ENCODE data around the gene PATJ. TPM values are rescaled to one million over a fixed set of nuclear protein-coding genes. Genes with fewer than 3 reads are reported as not detected.

PATJ gene
- total and polyA plus RNA-seq, 2 donors (not counting 3 experiments of a cell fraction or from before 2014, with no cell fraction given) = 1.1 to 3.0 TPM

GRCh38 chr1:61816191-61816590 is 73.9 kb downstream of the PATJ start:
- Histone ChIP-seq H3K9me3 (replicated peaks; ENCODE audit: control insufficient read depth, insufficient read depth, low read length) (no peaks in the 10 kb centered on the region), H3K9ac (replicated peaks; ENCODE audit: extremely low read depth, insufficient read depth, low read length) (no peak overlapping the region), H3K79me2 (ENCODE audit: control insufficient read depth, insufficient read depth, low read length) (no peaks in the 10 kb centered on the region), H2AFZ (ENCODE audit: low read depth, low read length) (no peak overlapping the region), H3K27ac (ENCODE audit: insufficient read depth, low read depth, low read length) (no peak overlapping the region), H3K36me3 (ENCODE audit: control insufficient read depth in 2 of 2, extremely low read depth in 1 of 2, insufficient read depth in 2 of 2, low read length in 2 of 2) (no peaks in the 10 kb centered on the region), H3K4me3 (replicated peaks in 1 of 3; ENCODE audit: insufficient read depth in 1 of 3, low read depth in 1 of 3, low read length in 3 of 3) (no peak overlapping the region), H3K4me1 (ENCODE audit: control insufficient read depth, extremely low read depth, insufficient read depth, low read length) (no peaks in the 10 kb centered on the region), H4K20me1 (replicated peaks; ENCODE audit: control insufficient read depth, extremely low read depth, insufficient read depth, low read length) (no peaks in the 10 kb centered on the region), H3K27me3 (ENCODE audit: control insufficient read depth in 2 of 2, insufficient read depth in 2 of 2, low read length in 2 of 2) (no peaks in the 10 kb centered on the region), H3K9me1 (replicated peaks; ENCODE audit: control insufficient read depth, extremely low read depth, insufficient read depth, low read length) (no peaks in the 10 kb centered on the region), H3K4me2 (ENCODE audit: insufficient read depth, low read length) (no peak overlapping the region)
- ChIA-PET POLR2A (no interaction called here), CTCF (interaction anchor here (1.4 kb wide), 1 partner anchor 11 kb away, joined by 4 read pairs; no protein-coding TSS in a partner anchor)
- dilution Hi-C loops (cut with MboI; ENCODE audit: extremely low pct_ligation_motif_present, low sequenced_read_pairs) = no loop called here
- FAIRE-seq = no peak
- intact Hi-C loops (cut with micrococcal nuclease) = no loop called here
- TF ChIP-seq EZH2 (IDR thresholded peaks at IDR 0.05; ENCODE audit: borderline replicate concordance, low read depth, low read length, severe bottlenecking) = no peak
- no peak for TF ChIP-seq POLR2AphosphoS5 (IDR thresholded peaks at IDR 0.05; ENCODE audit: insufficient read depth, low read depth, low read length)
- TF ChIP-seq MAX (IDR thresholded peaks at IDR 0.05; ENCODE audit: insufficient read depth, insufficient read length) = no peak
- no peak for TF ChIP-seq JUN (IDR thresholded peaks at IDR 0.05; ENCODE audit: borderline replicate concordance, insufficient read depth, insufficient read length, low read depth)
- no peak for TF ChIP-seq POLR2A (IDR thresholded peaks at IDR 0.05; ENCODE audit: low read depth, low read length)
- TF ChIP-seq FOS (IDR thresholded peaks at IDR 0.05; ENCODE audit: borderline replicate concordance, insufficient read depth, low read length) = no peak
- no peak for TF ChIP-seq GATA2 (IDR thresholded peaks at IDR 0.05; ENCODE audit: insufficient read depth, insufficient read length, low read depth, low read length)
- TF ChIP-seq MYC (IDR thresholded peaks at IDR 0.05; ENCODE audit: low read depth, low read length) = no peak
- TF ChIP-seq CTCF (IDR thresholded peaks at IDR 0.05; ENCODE audit: extremely low read depth in 1 of 2, insufficient read depth in 1 of 2, low read depth in 1 of 2, low read length in 2 of 2) = no peak
- no TSS peak for BruUV-seq (replicated peaks)
- no peak for DNase-seq (ENCODE audit: low read depth, low spot score)

All from endothelial cell of umbilical vein (primary cell).